GM21528 (cell line): ENCODE results near the gene GFM1.
"Not testable (repeated sequence)": the region's sequence is repeated elsewhere in the genome, so short reads cannot be mapped to it uniquely, and the experiment has no call there.

Source experiments
- ATAC-seq: cut with Tn5 transposase; IDR thresholded peaks from one replicate; pipeline ENCODE4 v1.9.1; 2021; ENCODE audit warnings: mild to moderate bottlenecking, moderate library complexity; ENCODE audit not compliant: unreplicated experiment, low FRiP score

The GFM1 gene

DNA sequence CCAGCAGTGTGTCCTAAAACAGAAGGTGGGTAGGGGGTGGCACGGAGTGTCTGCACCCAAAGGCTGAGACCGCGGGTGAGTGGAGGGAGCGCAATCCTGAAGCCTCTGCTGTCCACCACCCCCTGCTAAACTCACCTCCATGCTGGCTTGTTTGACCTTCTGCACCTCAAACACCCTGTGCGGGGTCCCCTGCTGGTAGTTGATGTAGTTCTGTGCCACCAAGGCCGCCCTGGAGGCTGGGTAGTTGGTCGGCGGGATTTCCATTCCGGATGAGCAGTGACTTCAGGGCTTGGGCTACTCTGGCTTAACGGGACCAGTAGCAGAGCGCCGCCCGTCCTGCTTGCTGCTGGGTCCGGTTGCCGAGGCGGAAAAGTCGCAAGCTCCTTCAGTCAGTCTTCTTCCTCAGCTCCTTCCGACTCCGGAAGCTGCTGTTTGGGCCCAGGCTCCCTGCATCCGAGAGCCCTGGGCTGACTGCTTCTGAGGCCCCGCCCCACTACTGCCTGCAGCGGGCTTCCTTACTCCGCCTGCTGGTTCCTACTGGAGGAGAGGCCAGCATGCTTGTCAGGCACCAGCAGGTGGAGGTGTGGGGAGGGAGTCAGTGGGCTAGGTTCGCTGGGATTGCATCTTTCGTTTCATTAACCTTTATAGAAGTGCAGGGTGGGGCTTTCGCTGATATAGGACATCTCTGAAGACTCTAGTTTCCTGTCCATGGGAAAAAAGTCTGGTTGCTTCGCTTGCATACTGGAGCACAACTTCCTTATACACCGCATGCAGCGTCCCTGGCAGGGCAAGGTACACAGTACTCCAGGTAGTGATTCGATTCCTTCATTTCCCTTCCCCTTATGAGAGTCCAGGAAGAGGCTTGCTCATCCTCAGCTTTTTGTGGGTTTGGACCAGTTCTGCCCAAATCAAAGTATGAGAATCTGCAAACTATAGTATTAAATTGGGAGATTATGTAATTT is 28.2 kb downstream of the GFM1 start, which contains the start of gene LXN:
Gene LXN, minus strand, starts transcription at position 434 of the 962 bp plus-strand sequence. Its CDS starts 170 bp downstream, at position 264.
- ATAC-seq: peak; percentile 100

DNA sequence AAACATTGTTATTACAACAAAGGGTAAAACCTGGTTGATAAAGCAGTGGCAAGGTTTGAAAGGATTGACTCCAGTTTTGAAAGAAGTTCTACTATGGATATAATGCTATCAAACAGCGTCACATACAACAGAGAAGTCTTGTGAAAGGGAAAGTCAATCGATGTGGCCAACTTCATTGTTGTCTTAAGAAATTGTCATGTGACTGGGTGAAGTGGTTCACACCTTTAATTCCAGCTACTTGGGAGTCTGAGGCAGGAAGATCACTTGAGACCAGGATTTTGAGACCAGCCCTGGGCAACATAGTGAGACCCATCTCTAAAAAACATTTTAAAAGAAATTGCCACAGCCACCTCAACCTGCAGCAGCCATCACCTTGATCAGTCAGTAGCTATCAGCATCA is 34.4 kb downstream of the GFM1 start:
- no peak for ATAC-seq

DNA sequence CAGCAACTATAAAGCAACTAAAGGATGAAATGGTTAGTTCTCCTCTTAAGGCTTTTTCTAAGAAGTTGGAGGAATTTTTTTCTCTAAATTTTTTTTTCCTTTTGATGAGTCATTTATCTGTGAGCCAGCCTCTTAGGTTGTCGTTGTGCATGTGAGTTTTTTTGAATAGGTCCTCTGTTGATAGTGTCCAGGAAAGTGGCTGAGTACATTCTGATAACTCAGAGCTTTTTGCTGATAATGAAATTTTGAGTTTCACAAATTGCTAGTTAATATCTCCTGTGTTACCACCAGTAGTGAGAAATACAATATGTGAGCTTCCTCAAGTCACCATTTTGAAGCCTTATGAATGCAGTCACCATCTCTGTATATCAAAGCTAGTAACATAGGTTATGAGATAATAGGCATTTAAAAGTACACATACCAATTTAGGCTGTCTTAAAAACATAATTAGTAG is 35.2 kb downstream of the GFM1 start:
- no peak for ATAC-seq

DNA sequence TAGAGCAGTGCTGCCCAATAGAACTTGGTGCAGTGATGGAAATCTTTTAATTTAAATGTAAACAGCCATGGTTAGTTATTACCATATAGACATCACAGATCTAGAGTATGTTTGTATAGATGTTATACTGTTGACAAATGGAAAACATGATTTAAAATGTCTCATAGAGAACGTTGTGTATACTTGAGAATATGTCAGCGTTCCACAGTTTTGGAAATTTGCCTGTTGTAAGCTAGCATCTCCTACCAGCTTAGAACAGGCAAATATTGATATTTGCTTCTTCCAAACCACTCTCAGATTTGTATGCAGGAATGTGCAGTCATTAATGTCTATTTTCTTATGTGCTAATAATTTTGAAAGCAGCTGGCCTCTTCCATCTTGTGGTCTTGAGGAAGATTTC is 36.5 kb downstream of the GFM1 start:
- no peak for ATAC-seq

DNA sequence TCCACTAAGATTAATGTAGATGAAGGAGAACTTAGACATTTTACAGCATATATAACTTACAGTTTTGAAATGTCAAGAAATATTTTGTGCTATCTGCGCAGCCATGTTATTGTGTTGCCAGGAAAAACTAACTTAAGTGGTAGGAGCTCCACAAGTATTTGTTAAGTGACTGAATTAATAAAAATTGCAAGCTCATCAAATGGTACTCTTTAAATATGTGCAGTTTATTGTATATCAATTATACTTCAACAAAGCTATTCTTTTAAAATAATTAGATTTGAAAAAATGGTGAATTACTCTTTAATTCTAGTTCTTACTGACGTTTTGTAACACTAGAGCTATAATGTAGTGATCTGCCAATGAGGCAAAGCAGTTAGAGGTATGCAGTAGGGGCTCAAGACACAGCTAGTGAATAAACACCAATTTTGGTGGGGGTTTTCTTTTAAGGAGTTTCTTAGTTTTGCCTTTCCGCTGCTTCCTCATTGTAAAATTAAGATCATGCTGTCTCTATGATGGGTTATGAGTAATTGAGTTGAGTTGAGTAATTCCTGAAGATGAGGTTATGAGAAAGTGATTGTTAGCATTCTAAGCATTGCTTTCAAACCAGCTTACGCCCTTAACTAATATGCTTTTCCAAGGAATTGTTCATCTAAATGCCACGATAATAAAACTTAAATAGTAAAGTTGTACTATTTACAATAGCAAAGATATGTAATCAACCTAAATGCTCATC is 39.1 kb downstream of the GFM1 start:
- no peak for ATAC-seq

DNA sequence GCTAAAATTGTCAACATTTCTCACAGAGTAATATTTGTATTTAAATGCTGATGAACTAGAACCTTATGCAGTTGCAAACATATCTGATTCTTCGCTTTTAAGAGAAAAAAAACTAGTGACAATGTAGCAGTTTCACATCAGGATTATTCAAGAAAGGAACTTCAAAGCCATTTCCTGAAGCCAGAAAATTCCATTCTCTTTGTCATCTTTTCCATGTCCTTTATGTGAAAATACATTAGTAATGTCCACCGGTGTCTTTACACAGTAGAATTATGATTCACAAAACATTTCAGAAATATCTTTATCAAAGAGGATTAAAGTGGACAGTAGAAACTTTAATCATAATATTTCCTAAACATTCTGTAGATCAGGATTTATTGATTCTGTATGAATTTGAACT is 40.8 kb downstream of the GFM1 start:
- ATAC-seq: no peak

DNA sequence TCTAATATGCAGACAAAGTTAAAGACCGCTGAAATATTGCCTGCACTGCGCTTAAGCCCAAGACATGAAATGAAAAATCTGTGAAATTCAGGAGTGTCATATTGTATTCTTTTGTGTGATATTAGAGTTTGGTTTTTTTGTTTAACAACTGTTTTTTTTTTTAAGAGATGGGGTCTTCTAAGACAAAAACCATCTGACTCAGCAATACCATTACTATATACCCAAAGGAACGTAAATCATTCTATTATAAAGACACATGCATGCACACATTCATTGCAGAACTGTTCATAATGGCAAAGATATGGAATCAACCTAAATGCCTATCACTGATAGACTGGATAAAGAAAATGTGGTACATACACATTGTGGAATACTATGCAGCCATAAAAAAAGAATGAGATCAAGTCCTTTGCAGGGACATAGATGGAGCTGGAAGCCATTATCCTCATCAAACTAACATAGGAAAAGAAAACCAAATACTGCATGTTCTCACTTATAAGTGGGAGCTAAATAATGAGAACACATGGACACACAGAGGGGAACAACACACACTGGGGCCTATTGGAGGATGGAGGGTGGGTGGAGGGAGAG is 49.6 kb downstream of the GFM1 start:
- ATAC-seq: not testable (repeated sequence)

DNA sequence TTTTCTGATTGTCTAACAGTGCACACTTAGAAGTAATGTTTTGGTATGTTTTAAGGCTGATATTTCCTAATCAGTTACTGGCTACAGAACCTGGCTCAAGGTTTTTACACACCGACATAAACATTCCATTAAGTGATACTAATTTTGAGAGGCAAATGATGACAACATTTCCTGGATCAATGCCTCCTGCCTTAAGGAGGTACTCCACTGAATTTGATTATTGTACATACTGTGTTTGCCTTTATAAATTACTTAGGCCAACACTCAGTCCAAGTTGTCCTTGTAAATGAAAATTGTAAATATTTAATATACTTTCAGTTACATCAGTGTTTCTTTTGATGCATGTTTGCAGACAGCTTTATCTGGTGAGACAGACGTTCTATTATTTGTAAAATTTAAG is 52.3 kb downstream of the GFM1 start:
- no peak for ATAC-seq

DNA sequence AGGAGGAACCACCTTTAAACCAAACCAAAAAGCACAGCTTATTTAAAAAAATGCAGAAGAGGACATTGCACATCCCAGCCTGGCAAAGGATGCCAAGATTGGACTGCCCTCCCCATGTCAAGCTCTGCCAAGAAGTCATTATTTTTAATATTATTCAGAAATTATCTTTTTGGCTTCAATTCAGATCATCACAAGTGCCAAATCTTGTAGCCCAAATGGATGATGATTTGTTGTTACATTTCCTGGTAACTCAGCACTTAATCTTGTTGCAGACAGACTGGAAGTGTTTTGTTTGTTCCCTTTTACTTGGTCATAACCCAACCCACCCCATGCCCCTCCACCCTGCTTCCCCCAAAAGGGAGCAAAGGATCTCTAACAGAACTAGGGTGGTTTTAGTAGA is 56.2 kb downstream of the GFM1 start:
- ATAC-seq: no peak

DNA sequence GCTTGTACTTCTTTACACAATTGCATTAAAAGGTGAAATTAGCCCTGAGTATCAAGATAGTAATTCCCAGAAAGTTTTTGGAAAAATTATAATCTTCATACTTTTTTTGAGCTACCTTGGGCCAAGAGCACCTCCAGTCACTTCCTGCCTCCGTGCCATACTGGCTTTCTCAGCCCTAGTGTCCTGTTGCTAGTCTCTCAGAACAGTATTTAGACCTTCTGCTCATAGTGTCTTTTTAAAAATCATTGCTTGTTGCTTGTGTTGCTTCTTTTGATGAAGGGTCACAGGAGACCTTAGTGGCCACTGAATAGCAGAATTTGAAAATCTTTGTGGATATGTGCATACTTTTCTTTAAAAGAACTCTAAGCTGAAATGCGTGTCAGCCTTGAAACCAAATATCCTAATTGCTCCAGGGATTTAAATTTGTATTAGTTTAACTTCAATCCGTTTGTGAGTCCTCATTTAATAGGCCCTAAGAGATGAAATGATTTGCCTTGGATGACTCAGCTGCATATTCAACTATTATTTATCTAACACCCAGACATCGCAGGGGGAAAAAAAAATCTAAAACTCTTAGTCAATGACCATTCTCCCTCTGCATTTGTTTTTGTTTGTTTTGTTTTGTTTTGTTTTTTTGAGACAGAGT is 57.2 kb downstream of the GFM1 start:
- no peak for ATAC-seq

DNA sequence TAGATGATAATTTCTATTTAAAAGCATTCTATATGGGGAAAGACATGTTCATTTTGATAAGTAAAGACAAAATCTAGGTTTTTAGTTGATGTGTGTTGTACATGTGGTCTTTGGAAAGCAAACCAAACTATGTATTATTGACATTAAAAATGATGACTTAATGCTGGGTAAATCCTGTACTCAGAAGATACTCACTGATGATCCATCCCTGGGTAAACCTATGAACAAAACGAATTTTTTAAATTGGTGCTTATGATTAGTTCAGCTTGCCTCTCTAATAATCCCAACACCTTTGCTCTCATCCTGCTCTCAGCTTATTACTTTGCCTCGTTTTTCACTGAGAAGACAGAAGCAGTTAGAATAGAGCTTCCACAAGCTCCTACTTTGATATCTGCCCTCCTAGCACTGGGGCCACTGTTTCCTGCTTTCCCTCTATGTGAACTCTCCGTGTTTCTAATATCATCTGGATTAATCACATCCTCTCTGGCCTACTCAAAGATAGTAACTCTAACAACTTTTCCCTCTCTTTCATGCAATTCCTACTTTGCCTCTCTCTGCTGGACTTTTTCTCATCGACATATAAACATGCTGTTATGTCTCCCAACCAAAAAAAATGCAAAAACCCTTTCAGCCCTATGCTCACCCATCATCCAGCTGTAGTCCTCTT is 58.6 kb downstream of the GFM1 start:
- ATAC-seq: no peak

DNA sequence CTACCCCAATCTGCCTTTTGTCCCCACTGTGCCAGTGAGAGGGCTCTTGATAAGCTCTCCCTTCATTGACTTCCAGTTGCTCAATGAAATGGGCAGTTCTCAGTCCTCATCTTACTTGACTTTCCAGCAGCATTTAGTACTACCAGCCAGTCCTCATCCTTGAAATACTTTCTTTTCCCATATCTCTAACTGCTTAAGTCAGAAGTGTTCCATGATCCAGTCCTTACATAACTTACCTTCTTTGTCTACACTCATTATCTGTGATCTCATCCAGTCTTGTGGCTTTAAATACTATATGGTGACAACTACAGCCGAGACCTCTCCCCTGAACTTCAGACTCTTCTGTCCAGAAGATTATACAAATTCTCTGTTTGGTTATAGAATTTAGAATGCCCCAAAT is 59.2 kb downstream of the GFM1 start:
- no peak for ATAC-seq

DNA sequence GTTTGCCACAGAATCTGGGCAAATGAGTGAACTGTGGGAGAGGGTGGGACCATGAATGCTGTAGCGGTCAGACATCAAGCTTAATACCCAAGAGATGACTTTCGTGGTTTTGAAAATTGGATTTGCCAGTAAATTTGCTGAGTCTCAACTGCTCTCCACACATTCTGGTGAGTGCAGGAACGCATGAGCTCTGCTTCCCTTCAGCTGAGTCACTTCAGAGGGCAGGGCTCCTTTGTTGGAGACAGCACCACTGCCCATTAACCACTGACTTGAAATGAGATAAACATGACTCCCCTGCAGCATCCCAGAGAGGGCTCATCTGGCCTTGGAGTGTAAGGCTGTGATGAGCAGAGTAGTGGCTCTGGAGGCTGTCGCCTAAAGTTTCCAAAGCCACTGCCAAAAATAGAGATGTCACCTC is 65.3 kb downstream of the GFM1 start:
- ATAC-seq: no peak

DNA sequence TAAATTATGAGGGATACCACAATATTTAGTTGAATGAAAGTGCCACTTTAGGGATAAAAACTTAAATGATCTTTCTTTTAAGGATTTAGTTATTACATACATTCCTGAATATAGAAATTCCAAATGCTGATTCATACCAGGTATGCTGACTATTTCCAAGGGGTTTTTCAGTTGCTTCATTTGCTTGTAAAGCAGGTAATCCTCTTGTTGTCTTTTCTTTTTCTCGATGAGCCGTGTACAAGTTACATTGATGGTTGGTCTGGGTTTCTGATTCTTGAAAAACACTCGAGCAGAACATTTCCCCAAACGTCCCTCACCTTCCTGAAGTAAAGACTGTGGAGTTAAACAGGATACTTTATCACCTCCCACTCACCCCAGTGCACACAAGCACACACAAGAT is 66.3 kb downstream of the GFM1 start:
- ATAC-seq: no peak

DNA sequence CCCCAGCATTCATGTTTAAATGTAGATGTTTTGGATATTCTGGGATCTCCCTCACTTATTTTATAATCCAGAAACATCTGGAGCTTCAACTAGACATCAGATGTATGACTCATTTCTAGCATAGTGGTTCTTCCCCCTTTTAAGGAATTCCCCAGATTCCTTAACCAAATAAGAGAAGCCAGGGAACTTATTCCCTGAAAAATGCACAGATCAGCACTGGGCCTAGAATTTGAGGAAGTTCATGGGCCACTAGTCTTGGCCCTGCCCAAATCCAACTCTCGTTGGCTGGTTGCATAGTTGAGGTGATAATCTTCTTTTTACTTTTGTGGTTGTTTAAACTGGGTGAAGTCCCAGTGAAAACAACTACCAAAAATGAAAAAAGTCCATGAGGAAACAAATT is 67.6 kb downstream of the GFM1 start:
- ATAC-seq: no peak

DNA sequence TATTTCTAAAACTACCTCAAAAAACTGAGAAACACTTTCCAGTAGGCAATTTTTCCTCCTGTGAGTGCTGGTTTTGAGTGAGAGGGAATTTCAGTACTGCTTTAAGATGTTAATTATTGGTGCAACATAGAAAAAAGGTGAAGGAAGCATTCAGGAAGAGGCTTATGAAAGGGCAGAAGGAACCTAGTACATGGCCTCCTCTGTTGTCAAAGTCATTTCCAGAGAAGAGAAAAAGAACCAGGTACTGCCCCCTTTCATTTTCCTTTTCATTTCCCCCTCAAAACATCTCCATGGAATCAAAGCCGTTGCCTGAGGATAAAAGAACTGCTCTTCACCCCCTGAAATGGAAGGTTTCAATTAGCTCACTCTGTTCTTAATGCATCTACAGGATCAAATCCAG is 68.1 kb downstream of the GFM1 start:
- no peak for ATAC-seq

DNA sequence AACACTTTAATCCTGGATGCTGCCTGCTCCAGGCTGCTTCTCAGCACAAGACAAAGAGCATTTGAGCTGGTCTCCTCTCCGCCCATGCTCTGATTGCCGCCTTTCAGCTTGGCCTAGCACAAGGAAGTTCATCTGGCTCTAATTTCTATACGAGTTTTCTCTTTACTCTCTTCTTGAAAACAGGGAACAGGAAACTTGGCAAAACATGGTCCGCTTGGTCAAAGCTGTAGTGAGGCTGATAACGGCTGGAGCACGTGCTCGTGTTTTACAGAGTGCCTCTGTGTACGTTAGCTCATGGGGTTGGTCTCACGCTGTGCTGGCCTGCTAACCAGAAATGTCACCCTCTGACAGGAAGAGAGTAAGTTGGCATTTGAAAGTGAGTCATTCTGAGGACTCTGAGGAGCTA is 68.8 kb downstream of the GFM1 start:
- ATAC-seq: no peak

DNA sequence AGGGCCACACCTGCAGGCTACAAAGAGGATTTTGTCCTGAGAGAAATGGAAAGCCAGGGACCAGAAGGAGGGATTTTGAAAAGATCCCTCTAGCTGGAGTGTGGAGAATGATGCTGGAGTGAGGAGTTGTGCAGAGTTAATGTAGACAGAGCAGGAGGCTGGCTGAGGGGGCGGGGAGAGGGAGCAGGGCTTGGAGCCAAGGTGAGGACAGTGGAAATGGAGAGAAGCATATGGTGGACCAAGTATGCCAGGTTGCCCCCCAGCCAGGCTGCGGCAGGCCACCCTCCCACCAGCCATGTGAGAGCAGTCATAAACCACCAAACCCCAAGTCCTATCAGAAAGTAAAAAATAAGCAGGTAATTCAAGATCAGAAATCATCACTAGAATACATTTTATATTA is 73.2 kb downstream of the GFM1 start:
- ATAC-seq: no peak

DNA sequence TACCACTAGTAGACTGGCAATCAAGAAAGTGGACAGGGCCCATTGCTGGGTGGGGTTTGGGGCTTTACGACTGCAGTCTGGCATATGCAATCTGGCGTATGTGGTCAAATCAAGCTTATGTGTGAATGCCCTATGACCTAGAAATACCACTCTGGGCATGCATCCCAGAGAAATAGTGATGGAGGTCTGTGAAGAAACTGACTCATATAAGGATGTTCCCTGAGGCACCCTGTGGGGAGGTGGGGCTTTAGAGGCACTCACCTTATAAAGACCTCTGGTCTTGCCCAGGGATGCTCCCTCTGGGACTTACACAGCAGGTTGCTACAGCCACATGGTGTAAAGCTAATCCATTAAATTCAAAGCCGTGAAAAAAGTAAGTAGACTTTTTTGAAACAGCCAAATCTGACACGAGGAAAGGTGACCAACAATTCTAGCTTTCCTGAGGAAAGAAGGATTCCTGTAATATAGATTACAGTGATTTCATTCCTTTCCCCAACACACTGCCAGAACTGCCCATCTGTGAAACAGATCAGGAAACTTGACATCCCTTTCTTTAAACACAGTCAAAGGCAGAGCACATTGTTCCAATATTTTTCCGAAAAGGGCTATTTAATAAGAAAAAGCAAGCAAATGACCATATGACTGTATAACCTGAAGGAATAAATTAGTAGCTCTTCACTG is 74.3 kb downstream of the GFM1 start:
- no peak for ATAC-seq

DNA sequence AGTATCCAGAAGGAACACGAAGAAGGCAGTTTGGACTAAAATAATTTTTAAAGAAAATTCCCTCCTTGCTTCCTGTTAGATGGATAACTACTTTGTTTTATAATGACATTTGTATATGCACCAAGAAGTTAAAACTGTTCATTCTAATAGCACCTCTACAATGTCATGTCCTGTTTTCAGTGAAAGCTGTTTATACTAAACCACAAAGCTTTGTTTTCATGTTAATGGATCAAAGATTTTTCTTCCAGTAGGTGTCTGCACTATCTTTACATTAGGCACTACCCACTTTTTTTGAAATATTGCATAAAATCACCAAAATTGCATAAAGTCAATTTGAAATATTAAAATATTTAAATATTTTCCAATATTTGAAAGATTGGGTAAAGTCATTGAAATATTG is 77.8 kb downstream of the GFM1 start:
- no peak for ATAC-seq
